Fibroblast of the aortic adventitia (primary cell): ENCODE data around the gene SLX9. TPM values are rescaled to one million over a fixed set of nuclear protein-coding genes. Genes with fewer than 3 reads are reported as not detected.

Experiments
- DNase-seq: peaks from one replicate; pipeline ENCODE4 v3.0.0-alpha.2; 2010; ENCODE audit warnings: low read depth
- H3K4me3 ChIP-seq: 2 replicates; pipeline ENCODE4 v1.5.1; 2011; ENCODE audit warnings: low read depth, mild to moderate bottlenecking, control low read depth, low read length, moderate library complexity
- total RNA-seq: library from RNA; depleted of rRNA; stranded (reverse); fragments of >200 nt; gene quantifications from 2 replicates; pipeline ENCODE4 v1.2.3, GENCODE V29; 2012; ENCODE audit warnings: low replicate concordance
- TF ChIP-seq, protein P1 (sequence below): IDR thresholded peaks from 2 replicates; pipeline ENCODE4 v1.5.1; 2011; ENCODE audit warnings: mild to moderate bottlenecking, low read length, control low read depth, inconsistent platforms; ENCODE audit not compliant: insufficient read depth

Gene SLX9
- total RNA-seq, 1 donor: 6.0 TPM

DNA sequence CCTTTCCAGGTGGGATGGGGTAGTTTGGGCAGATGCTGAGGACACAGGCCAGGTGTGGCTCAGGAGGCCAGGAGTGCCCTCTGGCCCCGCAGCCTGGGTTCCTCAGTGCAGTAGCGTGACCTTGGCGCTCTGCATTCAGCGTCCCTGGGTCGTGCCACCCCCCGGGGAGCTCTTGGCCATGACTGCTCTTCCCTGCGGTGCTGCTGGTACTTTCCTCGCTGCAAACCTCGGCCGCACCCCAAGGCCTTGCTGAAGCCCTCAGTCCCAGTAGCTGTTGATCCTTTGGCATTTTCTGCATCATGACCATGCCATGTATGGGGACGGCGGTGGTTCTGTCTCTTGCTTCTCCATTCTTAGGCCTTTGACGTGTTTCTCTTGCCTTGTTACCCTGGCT is 13.8 kb downstream of the SLX9 start:
- no peak for DNase-seq
- TF ChIP-seq, protein P1, sequence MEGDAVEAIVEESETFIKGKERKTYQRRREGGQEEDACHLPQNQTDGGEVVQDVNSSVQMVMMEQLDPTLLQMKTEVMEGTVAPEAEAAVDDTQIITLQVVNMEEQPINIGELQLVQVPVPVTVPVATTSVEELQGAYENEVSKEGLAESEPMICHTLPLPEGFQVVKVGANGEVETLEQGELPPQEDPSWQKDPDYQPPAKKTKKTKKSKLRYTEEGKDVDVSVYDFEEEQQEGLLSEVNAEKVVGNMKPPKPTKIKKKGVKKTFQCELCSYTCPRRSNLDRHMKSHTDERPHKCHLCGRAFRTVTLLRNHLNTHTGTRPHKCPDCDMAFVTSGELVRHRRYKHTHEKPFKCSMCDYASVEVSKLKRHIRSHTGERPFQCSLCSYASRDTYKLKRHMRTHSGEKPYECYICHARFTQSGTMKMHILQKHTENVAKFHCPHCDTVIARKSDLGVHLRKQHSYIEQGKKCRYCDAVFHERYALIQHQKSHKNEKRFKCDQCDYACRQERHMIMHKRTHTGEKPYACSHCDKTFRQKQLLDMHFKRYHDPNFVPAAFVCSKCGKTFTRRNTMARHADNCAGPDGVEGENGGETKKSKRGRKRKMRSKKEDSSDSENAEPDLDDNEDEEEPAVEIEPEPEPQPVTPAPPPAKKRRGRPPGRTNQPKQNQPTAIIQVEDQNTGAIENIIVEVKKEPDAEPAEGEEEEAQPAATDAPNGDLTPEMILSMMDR: no peak
- no peak overlapping the region for H3K4me3 ChIP-seq

DNA sequence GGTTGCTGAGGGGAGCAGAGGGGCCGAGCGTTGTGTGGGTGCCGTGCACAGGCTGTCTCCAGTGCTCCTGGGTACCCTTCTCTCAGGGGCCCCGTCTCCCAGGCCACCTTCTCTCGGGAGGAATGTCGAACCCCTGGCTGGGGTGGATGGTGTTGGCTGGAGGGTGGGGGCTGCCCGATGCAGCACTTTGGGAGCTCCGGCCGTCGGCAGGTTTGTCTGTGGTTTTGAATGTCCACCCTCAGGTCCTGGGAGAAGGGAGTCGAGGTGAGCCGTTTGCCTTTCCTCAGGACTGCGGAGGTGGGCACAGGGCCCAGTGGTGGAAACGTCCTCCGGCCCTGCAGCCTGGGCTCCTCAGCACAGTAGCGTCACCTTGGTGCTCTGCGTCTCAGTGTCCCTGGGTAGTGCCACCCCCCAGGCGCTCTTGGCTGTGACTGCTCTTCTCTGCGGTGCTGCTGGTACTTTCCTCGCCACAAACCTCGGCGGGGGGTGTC is 14.5 kb downstream of the SLX9 start:
- TF ChIP-seq, protein P1: no peak
- H3K4me3 ChIP-seq: no peak overlapping the region
- no peak for DNase-seq

DNA sequence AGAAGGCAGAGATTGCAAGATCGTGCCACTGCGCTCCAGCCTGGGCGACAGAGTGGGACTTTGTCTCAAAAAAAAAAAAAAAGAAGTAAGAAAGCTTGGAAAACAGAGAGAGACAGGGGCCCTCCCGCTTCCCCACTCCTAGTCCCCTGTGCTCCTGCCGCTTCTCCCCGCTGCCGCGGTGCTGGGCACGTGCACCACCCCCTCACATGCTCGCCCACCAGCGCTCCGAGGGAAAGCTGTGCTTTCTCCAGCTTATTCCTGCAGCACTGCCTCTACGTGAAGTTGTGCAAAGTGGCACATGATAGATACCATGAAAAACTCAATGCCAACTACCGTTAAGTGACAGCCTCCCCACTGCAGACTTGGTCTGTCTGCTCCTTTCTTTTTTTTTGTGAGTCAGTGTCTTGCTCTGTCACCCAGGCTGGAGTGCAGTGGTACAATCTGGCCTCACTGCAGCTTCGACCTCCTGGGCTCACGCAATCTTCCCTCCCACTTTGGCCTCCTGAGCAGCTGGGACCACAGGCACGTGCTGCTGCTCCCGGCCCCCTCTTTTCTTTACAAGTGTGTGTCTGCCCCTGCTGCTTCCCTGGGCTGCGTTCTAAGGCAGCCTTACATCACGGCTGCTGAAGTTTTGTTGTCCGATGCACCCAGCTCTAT is 15.4 kb downstream of the SLX9 start:
- TF ChIP-seq, protein P1: no peak
- no peak for DNase-seq
- H3K4me3 ChIP-seq: no peak overlapping the region

DNA sequence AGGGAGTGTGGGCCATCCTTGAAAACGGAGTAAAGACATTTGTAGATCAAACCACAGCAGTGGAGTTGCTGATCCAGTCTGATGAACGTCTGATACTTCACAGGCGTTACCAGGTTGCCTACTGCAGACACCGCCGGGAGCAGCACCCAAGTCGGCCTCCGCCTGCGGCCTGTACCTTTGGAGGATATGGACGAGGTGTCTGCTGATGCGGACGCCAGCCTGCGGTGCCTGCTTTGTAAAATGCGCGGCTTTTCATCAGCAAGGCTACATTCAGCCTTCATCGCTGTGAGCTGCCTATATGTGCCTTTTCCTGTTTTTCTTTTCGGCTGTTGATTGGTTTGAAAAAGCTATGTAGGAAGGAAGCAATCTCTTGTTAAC is 16.0 kb downstream of the SLX9 start:
- no peak for DNase-seq
- TF ChIP-seq, protein P1: no peak
- no peak overlapping the region for H3K4me3 ChIP-seq

DNA sequence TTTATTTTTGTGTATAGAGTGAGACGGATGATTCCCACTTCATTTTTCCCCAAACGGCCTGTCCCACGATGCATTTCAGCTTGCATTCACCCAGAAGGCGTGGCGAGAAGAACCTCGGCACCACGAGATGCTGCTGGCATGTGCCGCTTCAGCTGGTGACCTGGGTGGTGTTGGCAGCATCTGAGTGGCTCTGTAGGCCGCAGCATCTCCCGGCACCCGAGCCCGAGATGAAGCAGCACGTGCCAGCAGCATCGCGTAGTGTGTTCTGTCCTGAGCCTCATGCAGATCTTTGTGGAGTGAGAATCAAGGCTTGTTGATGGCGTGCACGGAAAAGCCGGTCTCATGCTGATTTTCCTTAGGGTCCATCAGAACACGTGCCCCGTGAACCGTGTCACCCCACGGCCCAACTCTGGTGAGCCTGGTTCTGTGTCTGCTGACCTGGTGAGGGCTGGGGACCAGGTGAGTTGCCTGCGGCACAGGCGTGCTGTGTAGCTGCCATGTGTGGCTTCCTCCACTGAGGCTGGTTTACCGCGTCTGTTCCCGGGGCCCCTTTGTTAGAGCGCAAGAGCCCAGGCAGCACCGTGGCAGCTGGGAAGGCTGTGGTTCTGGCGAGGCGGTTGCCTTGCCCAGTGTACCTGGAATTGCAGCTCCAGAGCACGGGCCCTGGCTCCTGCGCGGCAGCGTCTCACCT is 16.7 kb downstream of the SLX9 start:
- TF ChIP-seq, protein P1: no peak
- no peak for DNase-seq
- H3K4me3 ChIP-seq: no peak overlapping the region

DNA sequence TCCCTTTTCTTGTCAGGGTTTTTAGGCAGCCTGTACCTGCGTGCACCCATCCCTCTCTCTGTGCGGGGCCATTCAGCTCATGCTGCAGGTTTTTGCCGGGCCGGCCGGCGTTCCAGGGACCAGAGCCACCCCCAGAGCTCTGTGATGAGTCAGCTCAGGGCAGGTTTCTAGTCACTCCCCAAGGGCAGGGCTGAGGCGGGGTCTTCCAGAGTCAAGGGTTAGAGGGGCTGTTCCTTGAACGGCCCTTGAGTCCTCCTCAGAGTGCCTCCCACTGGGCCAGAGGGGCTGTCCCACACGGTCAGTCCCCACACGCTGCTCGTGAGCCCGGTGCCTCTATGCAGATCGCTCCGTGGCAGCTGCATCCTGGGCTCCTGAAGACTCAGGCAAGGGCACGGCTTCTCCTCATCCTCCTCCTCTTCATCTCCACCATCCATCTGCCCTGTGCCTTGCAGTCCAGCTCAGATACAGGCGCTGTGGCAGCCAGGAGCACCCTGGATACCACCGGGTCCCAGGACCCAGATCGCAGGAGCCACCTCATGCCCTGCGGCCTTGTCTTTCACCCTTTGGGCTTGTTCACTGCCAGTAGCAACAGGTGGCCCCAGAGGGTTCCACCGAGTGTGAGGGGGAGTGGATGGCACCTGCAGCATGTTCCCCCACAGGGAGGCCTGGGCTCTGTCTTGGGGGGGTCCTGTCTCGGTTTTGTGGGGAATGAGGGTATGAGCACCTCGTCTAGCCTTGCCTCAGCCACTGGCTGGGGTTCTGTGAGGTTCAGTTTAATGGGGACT is 17.4 kb downstream of the SLX9 start:
- DNase-seq: no peak
- no peak overlapping the region for H3K4me3 ChIP-seq
- TF ChIP-seq, protein P1: no peak
